NCI-H2029 (cell line): ENCODE results near the gene TAF7.
"Not testable (repeated sequence)": the region's sequence is repeated elsewhere in the genome, so short reads cannot be mapped to it uniquely, and the experiment has no call there.

Experiments used
- DNase-seq: peaks from one replicate; lab custom pipeline; 2025; lab: John Stamatoyannopoulos, UW

TAF7 gene

GRCh38 chr5:141338538-141339306, 18.1 kb upstream of the TAF7 start, which contains the start of gene PCDHGA2:
TSS of gene PCDHGA2 (plus strand) at chr5:141338760.
- no peak for DNase-seq

GRCh38 chr5:141332571-141332970, 12.0 kb upstream of the TAF7 start:
- not testable (repeated sequence) for DNase-seq

- DNase-seq = no peak
Observed at GRCh38 chr5:141330299-141331080, 9.9 kb upstream of the TAF7 start, which contains the start of gene PCDHGA1. TSS of gene PCDHGA1 (plus strand) at chr5:141330514.

- DNase-seq = no peak
Observed at GRCh38 chr5:141328231-141328630, 7.6 kb upstream of the TAF7 start.

GRCh38 chr5:141326088-141326854, 5.7 kb upstream of the TAF7 start:
- DNase-seq = peak; percentile 39

- DNase-seq = no peak
Observed at GRCh38 chr5:141322261-141322660, 1.7 kb upstream of the TAF7 start.

- DNase-seq = no peak
Observed at GRCh38 chr5:141319699-141320098, 885 bp downstream of the TAF7 start.

GRCh38 chr5:141319202-141319601, 1.4 kb downstream of the TAF7 start:
- no peak for DNase-seq

GRCh38 chr5:141316963-141317362, 3.6 kb downstream of the TAF7 start:
- DNase-seq = not testable (repeated sequence)

- no peak for DNase-seq
Observed at GRCh38 chr5:141313711-141314110, 6.9 kb downstream of the TAF7 start.

- DNase-seq = no peak
Observed at GRCh38 chr5:141306630-141307029, 14.0 kb downstream of the TAF7 start.

- no peak for DNase-seq
Observed at GRCh38 chr5:141303756-141304155, 16.8 kb downstream of the TAF7 start, which contains the start of gene SLC25A2. TSS of gene SLC25A2 (minus strand) at chr5:141304049. CDS start at chr5:141303865, 184 bp downstream.

- DNase-seq = no peak
Observed at GRCh38 chr5:141298376-141298775, 22.2 kb downstream of the TAF7 start.

GRCh38 chr5:141272906-141273305, 47.7 kb downstream of the TAF7 start:
- DNase-seq = no peak

- DNase-seq = no peak
Observed at GRCh38 chr5:141269195-141269594, 51.4 kb downstream of the TAF7 start.
